HG03460 (cell line): ENCODE results near the gene SIDT2.
A peak's percentile ranks its signal among the peaks of the same experiment; 100 is the strongest.

Source experiments
- ATAC-seq: cut with Tn5 transposase; IDR thresholded peaks from one replicate; pipeline ENCODE4 v1.9.1; 2021; ENCODE audit not compliant: unreplicated experiment

Gene SIDT2

GRCh38 chr11:117220568-117220967, 42.0 kb downstream of the SIDT2 start:
- ATAC-seq, result no peak

GRCh38 chr11:117220999-117221774, 42.6 kb downstream of the SIDT2 start:
- ATAC-seq, result no peak

GRCh38 chr11:117221775-117222517, 43.4 kb downstream of the SIDT2 start:
- ATAC-seq, result no peak

GRCh38 chr11:117222991-117223740, 44.6 kb downstream of the SIDT2 start:
- ATAC-seq, result no peak

GRCh38 chr11:117223741-117224689, 45.5 kb downstream of the SIDT2 start:
- ATAC-seq, result no peak

- no peak for ATAC-seq
Observed at GRCh38 chr11:117225553-117226170, 47.1 kb downstream of the SIDT2 start.

GRCh38 chr11:117226388-117227385, 48.1 kb downstream of the SIDT2 start:
- ATAC-seq, result peak; percentile 56

GRCh38 chr11:117228091-117228490, 49.5 kb downstream of the SIDT2 start:
- ATAC-seq, result no peak

GRCh38 chr11:117229411-117229810, 50.9 kb downstream of the SIDT2 start:
- ATAC-seq, result no peak

GRCh38 chr11:117229931-117230285, 51.4 kb downstream of the SIDT2 start:
- no peak for ATAC-seq

- ATAC-seq, result no peak
Observed at GRCh38 chr11:117230286-117230961, 51.9 kb downstream of the SIDT2 start.

- ATAC-seq, result no peak
Observed at GRCh38 chr11:117230999-117231841, 52.7 kb downstream of the SIDT2 start.

- no peak for ATAC-seq
Observed at GRCh38 chr11:117231842-117232091, 53.2 kb downstream of the SIDT2 start, which contains the start of gene PCSK7. PCSK7 (minus strand) TSS chr11:117232073; CDS start chr11:117229844, 2,229 bp downstream.

- peak; percentile 66 for ATAC-seq
Observed at GRCh38 chr11:117232092-117232878, 53.7 kb downstream of the SIDT2 start, which contains the start of gene RNF214. RNF214 (plus strand) TSS chr11:117232671; CDS start chr11:117234273, 1,602 bp downstream.

GRCh38 chr11:117232911-117233409, 54.4 kb downstream of the SIDT2 start:
- ATAC-seq, result no peak

- no peak for ATAC-seq
Observed at GRCh38 chr11:117238221-117238620, 59.7 kb downstream of the SIDT2 start.
